Breast epithelium (tissue), 3 donors: ENCODE results near the gene NAV2.

Experiments used
- POLR2A ChIP-seq: fragments of 450-650 bp; IDR thresholded peaks from one replicate; pipeline ENCODE4 v1.6.1; 2016; ENCODE audit warnings: antibody characterized with exemption, mild to moderate bottlenecking, moderate library complexity
- TF ChIP-seq, protein P1 (sequence below), 3 donors: fragments of 450-650 bp; IDR thresholded peaks; one replicate each; pipeline ENCODE4 v1.5.1; 2016 to 2017; ENCODE audit warnings: antibody characterized with exemption in 3 of 3, mild to moderate bottlenecking in 3 of 3, moderate library complexity in 3 of 3

DNA sequence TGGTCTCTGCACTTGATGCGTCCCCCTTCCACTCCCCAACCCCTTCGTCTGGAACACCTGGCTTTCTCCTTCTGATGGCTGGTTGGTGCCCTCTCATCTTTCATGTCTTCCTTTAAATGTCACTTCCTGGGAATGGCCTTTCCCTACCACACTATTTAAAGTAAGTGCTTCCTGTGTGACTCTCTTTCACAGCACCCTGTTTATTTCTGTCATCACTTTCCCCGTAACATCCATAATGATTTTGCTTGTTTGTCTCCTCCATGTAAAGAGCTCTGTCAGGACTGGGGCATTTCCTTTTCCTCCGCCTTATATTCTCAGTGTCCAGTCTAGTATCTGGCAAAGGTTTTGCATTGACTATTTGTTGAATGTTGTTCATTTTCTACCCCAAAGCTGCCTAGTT, 304.7 kb downstream of the NAV2 start:
- no peak for TF ChIP-seq POLR2A
- TF ChIP-seq, protein P1, sequence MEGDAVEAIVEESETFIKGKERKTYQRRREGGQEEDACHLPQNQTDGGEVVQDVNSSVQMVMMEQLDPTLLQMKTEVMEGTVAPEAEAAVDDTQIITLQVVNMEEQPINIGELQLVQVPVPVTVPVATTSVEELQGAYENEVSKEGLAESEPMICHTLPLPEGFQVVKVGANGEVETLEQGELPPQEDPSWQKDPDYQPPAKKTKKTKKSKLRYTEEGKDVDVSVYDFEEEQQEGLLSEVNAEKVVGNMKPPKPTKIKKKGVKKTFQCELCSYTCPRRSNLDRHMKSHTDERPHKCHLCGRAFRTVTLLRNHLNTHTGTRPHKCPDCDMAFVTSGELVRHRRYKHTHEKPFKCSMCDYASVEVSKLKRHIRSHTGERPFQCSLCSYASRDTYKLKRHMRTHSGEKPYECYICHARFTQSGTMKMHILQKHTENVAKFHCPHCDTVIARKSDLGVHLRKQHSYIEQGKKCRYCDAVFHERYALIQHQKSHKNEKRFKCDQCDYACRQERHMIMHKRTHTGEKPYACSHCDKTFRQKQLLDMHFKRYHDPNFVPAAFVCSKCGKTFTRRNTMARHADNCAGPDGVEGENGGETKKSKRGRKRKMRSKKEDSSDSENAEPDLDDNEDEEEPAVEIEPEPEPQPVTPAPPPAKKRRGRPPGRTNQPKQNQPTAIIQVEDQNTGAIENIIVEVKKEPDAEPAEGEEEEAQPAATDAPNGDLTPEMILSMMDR (IDR thresholded peaks at IDR 0.05): no peak
